Stimulated activated CD4-positive, alpha-beta T cell treated with anti-CD3 and anti-CD28 coated beads, Interleukin-15, amount 100 ng/mL, for 24 hours (primary cell): ENCODE measurements around the gene CMBL.
A peak's percentile ranks its signal among the peaks of the same experiment; 100 is the strongest.
"Not testable (repeated sequence)": the region's sequence is repeated elsewhere in the genome, so short reads cannot be mapped to it uniquely, and the experiment has no call there.

Experiments
- DNase-seq: peaks from one replicate; pipeline ENCODE4 v3.0.0-alpha.2; 2020

Gene CMBL

DNA sequence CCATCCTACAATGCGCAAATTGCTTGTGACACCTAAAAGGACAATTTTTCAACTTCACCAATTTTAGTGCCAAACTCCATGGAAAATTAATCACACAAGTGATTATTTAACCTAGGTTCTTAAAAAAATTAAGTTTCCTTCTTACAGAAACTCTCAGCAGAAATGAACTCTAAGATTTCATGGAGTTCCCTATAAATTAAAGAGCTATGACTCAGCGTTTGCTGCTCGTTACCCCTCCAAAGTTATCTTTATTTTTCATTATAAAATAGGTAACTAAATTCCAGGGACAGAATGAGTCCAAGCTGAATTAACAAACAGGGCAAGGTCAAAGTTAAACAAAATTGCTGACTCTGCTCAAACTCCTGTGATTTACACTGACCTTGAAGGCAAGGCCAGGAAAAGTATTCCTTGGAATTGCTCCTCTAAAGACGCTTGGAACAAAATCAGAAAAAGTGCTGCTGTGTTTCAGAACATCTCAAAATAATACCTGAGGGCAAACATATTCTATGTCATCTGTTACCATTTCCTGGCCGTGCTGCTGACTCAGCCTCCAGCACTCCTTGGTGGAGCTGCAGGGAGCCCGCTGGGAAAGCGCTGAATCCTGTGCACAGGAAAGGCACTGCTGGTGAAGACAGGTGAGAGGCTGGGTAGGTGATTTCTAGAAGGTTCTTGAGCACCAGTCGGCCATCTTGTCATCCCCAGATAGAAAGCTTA, 2.5 kb upstream of the CMBL start:
- DNase-seq, result peak; percentile 8

DNA sequence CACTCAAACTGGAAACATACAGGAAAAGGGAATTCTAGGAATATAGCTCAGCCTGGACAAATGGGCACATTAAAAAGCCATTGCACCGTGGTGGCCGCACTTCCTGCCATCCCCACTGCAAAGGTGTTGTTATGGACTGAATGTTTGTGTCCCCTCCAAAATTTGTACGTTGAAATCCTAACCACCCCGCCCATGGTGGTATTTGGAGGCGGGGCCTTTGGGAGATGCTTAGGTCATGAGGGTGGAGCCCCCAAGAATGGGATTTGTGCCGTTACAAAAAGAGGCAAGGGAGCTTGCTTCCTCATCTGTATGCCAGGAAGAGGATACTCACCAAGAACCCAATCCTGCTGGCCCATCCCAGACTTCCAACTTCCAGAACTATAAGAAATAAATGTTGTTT, 1.1 kb upstream of the CMBL start:
- no peak for DNase-seq

DNA sequence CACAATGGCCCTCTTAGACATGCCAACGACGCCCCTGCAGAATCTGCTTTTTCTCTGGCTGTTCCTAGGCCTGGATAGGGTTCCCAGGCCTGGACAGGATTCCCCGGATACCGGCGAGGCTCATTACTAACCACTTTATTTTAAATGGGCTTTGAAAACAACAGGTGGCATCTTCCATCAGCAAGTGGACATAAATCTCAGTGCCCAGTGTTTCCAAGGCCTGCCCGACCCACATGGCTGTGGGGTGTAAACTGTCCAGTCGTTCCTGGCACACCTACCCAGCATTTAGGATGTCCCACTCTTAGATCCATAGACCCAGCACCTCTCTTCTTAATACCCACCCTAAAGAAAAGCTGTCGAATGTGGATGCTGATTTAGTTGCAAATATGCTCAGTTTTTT, 896 bp downstream of the CMBL start:
- no peak for DNase-seq

DNA sequence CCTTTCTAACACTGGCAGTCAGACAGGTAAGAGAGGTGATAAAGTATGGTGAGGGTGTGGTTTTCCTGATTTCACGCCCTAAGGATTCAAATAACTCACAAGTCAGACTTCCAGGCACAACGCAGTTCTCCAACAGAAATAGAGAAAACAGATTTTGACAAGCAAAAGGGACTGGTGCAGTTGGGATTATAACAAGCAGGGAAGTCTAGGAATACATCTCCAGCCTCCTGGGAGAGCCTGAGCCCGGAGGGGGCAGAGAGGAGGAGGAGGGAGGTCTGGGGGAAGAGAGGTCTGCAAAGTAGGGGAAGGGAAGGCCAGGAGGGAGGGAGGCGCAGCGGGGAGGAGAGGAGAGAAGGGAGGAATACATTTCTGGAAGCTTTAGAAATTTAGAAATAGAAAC, 1.6 kb downstream of the CMBL start:
- DNase-seq, result no peak

DNA sequence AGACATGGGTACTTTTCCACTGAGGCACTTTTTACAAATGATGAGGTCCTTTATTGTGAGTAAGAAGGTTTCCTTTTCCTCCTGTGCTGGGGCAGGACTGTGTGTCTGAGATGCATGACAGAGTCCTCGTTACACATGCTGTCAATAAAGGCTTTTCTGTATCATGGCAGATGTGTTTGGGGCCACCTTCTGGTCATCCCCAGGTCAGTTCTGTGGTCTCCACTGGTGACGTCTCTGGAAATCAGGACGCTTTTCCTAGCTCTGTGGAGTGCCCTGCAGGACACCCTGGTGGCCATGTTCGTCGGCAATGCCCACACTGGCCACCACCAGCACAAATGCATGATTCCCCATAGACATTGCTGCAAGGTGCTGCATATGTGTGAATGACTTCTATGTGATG, 2.8 kb downstream of the CMBL start:
- DNase-seq, result no peak

DNA sequence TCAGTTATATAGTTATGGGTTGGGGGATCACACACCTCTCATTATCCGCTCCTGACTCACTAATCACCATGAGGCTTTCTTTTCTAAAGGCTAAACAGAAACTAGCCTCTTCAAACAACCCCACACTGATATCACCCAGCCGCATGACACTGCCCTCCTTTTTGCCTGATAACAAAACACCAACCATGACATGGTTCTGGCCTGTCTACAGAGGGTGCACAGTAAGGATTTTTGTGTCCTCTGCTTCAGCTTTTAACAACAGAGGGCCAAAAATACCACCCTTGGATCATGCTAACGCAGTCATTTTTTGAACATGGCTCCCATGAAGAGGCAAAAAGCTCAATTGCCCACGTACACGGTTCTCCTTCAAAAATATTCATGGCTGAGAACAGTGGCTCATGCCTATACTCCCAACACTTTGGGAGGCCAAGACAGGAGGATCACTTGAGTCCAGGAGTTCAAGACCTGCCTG, 4.0 kb downstream of the CMBL start:
- DNase-seq, result no peak

DNA sequence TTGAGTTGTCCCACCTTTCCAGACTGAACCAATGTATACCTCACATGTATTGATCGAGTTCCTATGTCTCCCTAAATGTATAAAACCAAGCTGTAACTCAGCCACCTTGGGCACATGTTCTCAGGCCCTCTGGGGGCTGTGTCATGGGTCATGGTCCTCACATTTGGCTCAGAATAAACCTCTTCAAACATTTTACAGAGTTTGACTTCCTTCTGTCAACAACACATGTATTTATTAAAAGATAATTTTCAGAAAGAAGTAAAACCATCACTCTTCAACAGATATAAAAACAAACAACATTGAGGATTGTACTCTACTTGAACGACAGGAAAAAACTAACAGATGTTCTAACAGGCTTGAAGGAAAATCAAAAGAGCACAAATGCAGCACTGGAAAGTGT, 4.5 kb downstream of the CMBL start:
- DNase-seq, result no peak

DNA sequence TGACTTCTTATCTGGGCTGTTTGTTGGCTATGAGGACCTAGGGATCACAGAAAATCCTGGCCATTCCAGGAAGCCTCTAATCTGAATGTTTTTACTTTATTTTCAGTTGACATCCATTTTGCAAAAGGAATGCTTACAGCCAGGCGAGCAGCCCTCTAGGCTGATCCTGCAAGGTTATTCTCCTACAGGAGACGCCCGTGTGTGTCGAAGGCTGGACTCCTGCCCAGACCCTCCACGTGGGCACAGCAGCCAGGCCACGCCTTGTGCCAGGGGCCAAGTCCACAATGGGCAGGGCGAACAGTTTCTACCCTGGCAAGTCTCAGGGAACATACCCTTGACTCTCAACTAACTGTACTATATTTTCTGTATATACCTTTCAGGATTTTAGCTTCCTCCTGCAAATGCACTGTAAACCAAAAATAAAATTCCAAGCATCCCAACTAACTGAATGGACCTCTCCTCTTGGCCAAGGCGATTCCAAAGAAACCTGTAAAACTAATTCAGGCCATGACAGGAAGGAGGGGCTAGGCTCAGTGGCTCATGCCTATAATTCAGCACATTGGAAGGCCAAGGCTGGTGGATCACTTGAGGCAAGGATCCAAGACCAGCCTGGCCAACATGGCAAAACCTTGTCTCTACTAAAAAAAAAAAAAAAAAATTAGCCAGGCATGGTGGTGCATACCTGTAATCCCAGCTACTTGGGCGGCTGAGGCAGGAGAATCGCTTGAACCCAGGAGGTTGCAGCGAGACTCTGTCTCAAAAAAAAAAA, 5.7 kb downstream of the CMBL start:
- no peak for DNase-seq

DNA sequence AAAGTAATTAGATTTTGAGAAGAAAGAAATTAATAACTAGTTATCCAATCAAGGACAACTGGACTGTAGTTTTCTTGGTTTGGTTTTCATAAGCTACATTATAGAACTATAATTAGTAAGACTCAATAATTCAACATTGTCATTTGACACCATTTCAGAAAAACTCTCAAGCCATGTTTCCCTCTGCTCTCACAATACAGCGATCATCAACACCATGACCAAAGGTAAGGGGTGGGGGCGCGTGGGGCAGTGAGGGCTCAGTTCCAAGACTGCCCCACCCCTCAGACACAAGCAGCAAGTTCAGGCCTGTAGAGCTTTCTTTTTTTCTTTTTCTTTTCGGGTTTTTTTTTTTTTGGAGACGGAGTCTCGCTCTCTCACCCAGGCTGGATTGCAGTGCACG, 6.4 kb downstream of the CMBL start:
- DNase-seq, result no peak

DNA sequence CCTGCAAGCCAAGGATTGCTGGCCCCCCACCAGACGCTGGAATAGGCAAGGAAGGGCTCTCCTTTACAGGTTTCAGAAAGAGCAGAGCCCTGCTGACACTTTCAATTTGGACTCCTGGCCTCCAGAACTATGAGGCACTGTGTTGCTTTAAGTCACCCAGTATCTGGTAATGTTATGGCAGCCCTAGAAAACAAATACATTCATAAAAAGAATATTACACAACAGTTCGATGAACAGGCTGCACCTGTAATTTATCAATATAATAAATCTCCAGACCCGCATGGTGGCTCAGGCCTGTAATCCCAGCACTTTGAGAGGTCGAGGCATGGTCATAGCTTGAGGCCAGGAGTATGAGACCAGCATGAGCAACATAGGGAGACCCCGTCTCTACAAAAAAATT, 7.5 kb downstream of the CMBL start:
- DNase-seq, result no peak

DNA sequence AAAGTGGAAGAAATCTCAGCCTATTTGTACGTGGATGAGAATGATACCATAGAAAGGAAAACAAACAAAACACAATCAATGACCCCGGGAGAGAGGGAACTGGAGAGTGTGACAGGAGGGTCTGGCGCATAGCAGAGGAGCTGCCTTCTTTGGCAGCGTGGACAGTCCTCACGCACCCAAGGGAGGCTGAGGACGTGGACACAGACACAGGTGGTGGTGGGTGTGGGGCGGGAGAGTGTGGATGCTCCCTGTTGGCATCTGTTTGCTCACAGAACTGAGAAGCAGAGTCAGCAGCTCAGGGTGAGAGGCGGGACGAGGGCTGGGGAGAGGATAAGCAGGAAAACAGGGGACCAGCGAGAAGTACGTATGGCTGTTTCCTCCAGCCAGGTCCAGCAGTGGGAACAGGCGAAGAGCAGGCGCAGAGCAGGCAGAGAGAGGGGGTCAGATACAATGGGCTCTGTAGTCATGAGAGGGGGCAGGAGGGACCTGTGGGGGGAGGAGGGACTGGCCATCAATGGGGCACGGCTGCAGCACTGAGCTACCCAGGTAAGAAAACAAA, 10.0 kb downstream of the CMBL start:
- no peak for DNase-seq

DNA sequence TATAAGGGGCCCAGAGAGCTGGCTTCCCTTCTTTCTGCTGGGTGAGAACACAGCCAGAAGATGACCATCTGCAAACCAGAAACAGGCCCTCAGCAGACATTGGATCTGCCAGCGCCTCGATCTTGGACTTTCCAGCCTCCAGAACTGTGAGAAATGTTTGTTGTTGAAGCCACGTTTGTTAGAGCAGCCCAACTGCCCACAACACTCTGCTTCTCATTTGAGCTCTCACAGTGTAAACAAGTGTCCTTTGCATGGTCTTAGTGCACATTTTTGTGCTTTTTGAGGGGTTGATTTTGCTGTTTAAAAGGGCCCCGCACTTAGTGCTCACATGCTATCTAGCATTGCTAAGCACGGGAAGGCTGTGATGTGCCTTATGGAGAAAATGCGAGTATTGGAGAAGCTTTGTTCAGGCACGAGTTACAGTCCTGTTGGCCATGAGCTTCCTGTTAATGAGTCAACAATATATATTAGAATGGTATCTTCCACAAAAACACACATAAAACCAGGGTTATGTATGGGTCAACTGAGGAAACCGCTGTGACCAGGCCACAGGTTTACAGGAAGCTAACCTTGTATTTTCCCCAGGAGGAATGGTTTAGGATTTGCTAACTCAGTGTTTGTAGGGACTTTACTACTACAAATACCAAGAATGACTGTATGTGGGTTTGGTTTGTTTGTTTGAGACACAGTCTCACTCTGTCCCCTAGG, 11.9 kb downstream of the CMBL start:
- no peak for DNase-seq

DNA sequence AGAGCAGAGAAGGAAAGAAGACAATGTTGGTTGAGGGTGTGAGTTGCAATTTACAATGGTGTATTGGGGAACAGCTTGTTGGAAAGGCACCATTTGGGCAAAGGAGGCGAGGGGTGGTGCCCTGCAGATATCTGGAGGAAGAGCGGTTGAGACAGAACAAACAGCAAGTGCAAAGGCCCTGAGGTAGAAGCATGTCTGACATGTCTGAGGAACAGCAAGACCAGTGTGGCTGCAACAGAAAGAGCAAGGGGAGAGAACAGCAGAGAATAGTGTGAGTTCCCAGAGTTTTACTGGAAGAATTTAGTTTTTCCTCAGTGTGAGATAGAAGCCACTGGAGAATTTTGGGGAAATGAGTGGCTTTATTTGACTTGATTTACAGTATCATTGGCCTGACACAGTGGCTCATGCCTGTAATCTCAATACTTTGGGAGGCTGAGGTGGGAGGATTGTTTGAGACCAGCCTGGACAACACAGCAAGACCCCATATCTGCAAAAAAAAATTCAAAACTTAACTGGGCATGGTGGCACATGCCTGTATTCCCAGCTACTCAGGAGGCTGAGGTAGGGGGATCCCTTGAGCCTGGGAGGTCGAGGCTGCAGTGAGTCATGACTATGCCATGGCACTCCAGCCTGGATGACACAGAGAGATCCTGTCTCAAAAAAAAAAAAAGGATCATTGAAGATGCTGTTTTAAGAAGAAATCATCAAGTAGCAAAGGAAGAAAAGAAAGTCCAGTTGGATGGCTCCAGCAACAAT, 13.6 kb downstream of the CMBL start:
- DNase-seq, result no peak

DNA sequence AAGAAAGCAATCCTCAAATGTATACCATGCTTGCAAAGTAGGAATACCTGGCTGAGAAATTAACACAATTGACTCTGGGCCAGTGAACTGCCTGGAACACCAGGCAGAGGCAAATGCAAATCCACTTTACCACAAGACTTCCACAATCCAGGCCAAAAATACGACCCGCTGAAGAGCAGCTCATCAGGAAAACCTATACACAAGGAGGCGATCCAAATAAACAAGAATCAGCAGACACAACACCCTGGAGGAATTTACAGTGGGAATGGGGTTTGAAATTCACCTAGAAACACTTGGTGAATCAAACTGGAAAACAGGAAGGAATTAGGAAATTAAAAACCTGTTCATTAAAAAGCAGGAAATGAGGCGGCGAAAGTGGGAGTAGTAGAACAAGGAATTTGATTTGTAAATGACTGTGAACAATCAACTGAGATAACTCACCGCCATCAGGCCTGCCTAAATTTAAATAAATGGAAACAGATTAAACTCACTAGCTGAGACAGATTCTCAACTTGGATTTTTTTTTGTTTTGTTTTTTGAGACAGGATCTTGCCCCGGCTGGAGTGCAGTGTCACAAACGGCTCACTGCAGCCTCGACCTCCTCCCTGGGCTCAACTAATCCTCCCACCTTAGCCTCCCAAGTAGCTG, 15.9 kb downstream of the CMBL start:
- DNase-seq, result no peak

DNA sequence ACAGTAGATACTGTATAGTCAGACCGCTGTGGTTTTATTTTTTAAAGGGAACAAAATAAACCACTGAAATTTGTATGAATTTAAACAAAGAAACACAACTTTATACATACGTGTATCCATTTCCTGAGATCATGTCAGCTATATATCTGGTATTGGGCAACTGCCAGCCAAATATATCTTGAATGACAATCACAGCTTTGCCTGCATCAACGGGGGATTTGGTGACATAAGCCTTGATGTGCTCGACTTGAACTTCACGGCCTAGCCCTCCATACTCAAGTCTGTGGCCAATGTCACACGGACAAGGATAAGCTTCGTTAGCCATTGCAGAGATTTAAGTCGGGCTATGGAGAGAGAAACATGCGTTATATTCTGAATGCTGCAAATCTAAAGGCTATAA, 17.3 kb downstream of the CMBL start:
- DNase-seq, result no peak

DNA sequence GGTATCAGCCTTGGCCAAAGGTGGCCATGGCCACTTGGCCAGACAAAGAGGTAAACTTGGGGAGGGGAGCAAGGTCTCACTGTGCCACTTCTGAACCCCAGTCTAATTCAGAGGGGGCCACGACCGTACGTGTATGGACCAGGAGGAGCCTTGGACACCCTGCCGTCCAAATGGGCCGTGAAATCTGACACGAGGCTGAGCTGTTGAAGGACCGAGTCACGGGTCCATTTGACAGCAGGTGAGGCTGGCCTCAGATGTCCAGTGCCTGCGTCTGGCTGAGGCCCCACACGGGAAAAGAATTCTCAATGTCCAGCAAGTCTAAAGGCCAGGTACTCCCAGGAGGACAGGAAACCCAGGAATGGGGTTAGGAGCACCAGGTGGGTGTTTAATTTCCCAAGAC, 17.7 kb downstream of the CMBL start:
- DNase-seq, result no peak

DNA sequence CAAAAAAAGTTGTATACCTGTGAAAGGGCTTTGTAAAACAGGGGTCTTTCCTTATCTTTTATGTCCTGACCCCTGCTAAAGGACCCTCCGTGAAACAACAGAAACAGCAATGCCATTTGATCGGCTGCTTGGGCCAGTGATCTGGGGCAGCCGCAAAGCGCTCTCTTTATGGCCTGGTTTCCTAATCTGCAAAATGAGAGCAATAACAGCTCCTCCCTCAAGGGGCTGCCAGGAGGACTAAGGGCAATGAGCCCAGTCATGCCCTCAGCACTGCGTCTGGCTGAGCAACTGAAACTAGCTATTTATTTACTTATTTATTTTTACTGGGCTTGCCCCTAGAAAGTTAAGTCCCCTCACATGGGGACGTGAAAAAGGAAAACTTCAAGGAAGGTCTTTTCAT, 18.3 kb downstream of the CMBL start:
- no peak for DNase-seq

DNA sequence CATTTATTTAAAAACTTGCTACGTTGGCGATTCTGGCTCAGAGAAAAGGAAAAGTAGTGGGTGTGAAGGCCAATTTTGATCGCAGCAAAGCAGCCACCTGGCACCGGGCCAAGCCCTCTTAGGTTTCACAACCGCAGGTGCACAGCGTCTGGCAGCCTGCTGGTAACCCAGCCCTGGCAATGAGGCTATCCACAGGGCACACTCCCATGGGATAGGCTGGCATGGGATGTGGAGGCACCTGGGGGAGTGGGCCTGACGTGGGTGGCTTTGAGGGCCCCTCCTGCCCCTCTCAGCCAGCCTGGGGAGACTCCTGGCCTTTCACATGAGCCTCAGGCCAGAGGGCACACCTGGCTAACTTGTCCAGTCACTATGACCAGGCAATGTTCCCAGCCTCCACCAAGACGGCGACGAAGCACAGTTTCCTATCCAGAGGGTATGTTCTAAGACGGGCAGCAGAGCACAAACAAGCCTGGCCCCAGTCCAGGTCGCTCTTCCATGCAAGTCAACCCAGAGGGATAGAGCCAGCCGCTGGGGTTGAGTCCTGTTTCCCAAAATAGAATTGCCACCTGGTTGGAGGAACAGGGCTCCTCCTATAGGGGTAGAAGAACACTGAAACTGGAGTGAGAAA, 19.0 kb downstream of the CMBL start:
- peak; percentile 57 for DNase-seq

DNA sequence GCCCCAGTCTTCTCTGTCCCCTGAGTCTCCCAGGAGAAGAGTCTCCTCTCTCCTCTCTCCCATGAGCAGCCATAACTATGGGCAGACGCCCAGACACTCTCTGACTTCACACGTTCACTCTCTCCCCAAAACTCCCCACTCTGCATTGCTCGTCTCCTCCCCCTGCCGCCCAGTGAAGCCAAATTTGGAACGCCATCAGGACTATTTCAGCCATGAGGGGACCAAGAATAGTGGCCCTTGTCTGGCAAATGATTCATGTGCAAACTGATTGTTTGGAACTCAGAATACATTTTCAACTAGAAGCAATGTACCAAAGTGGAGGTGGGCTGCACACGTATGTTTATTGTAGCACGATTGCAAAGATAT, 20.9 kb downstream of the CMBL start:
- DNase-seq, result no peak

DNA sequence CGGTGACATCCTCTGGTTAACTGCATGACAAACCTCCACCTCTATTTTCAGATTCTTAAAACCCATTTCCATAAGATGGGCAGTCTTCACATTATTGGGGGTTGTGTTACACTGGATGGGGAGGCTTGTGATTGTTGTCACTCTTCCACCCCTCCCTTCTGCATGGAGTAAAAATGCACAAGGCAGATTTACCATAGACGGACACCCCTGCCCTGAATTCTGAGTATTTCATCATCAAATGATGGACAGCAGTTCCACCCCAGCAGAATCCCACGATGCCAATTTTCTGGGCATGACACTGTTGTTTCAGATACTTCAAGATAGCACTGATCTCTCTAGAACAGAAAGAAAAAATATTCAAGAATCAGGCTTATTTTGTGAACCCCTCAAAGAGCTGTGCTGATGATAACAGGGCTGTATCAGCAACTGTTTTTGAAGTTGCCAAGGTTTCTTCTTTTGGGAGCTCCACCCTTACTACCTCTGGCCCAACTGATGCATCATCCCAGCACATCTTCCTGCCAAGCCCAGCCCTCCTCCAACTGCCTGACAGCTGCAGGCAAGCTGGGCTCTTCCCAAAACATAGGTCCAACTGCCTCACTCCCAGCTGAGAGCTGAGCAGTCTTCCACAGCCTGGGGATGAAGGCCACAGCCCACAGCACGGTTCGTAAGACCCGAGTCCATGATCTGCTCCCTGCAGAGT, 21.4 kb downstream of the CMBL start:
- no peak for DNase-seq

DNA sequence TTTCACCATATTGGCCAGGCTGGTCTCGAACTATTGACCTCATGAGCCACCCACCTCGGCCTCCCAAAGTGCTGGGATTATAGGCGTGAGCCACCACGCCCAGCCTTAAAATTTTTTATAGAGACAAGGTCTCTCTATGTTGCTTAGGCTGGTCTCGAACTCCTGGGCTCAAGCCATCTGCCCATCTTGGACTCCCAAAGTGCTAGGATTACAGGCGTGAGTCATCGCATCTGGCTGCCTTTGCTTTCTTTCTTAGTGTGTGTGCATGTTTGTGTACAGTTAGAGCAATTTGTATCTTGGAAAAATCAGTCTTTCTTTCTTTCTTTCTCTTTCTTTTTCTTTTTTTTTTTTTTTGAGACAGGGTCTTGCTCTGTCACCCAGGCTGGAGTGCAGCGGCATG, 22.3 kb downstream of the CMBL start:
- DNase-seq, result not testable (repeated sequence)
